Measurements from ENCODE around the gene PLEKHM3.

Gene PLEKHM3

GRCh38 chr2:207898354-207898695 lies 127.0 kb downstream of the PLEKHM3 start:
- no peak overlapping the region for H3K4me3 ChIP-seq (ENCODE audit: low read depth, low read length)
- no peak for DNase-seq (ENCODE audit: low read depth)

GRCh38 chr2:207897541-207898353 lies 127.6 kb downstream of the PLEKHM3 start:
- H3K4me3 ChIP-seq (ENCODE audit: low read depth, low read length) = no peak overlapping the region
- DNase-seq (ENCODE audit: low read depth) = no peak

- H3K4me3 ChIP-seq (ENCODE audit: low read depth, low read length) = no peak overlapping the region
- no peak for DNase-seq (ENCODE audit: low read depth)
Observed at GRCh38 chr2:207896525-207897285, 128.6 kb downstream of the PLEKHM3 start.

GRCh38 chr2:207895274-207895860 lies 130.0 kb downstream of the PLEKHM3 start:
- DNase-seq (ENCODE audit: low read depth) = no peak
- no peak overlapping the region for H3K4me3 ChIP-seq (ENCODE audit: low read depth, low read length)

- no peak for DNase-seq (ENCODE audit: low read depth)
- H3K4me3 ChIP-seq (ENCODE audit: low read depth, low read length) = no peak overlapping the region
Observed at GRCh38 chr2:207892716-207893402, 132.5 kb downstream of the PLEKHM3 start.

- H3K4me3 ChIP-seq (ENCODE audit: low read depth, low read length) = no peak overlapping the region
- DNase-seq (ENCODE audit: low read depth) = no peak
Observed at GRCh38 chr2:207891086-207891844, 134.1 kb downstream of the PLEKHM3 start.

- H3K4me3 ChIP-seq (ENCODE audit: low read depth, low read length) = no peak overlapping the region
- DNase-seq (ENCODE audit: low read depth) = no peak
Observed at GRCh38 chr2:207887500-207887899, 137.8 kb downstream of the PLEKHM3 start.

- no peak overlapping the region for H3K4me3 ChIP-seq (ENCODE audit: low read depth, low read length)
- no peak for DNase-seq (ENCODE audit: low read depth)
Observed at GRCh38 chr2:207885010-207885409, 140.3 kb downstream of the PLEKHM3 start.

- DNase-seq (ENCODE audit: low read depth) = no peak
- no peak overlapping the region for H3K4me3 ChIP-seq (ENCODE audit: low read depth, low read length)
Observed at GRCh38 chr2:207884127-207884526, 141.2 kb downstream of the PLEKHM3 start.

- no peak overlapping the region for H3K4me3 ChIP-seq (ENCODE audit: low read depth, low read length)
- DNase-seq (ENCODE audit: low read depth) = no peak
Observed at GRCh38 chr2:207883002-207883780, 142.1 kb downstream of the PLEKHM3 start.

- no peak overlapping the region for H3K4me3 ChIP-seq (ENCODE audit: low read depth, low read length)
- DNase-seq (ENCODE audit: low read depth) = no peak
Observed at GRCh38 chr2:207881902-207882301, 143.4 kb downstream of the PLEKHM3 start.

GRCh38 chr2:207879536-207879935 lies 145.8 kb downstream of the PLEKHM3 start:
- no peak overlapping the region for H3K4me3 ChIP-seq (ENCODE audit: low read depth, low read length)
- no peak for DNase-seq (ENCODE audit: low read depth)

- DNase-seq (ENCODE audit: low read depth) = no peak
- H3K4me3 ChIP-seq (ENCODE audit: low read depth, low read length) = no peak overlapping the region
Observed at GRCh38 chr2:207876842-207877535, 148.3 kb downstream of the PLEKHM3 start.

- H3K4me3 ChIP-seq (ENCODE audit: low read depth, low read length) = no peak overlapping the region
- no peak for DNase-seq (ENCODE audit: low read depth)
Observed at GRCh38 chr2:207875473-207876212, 149.7 kb downstream of the PLEKHM3 start.

GRCh38 chr2:207873794-207874193 lies 151.5 kb downstream of the PLEKHM3 start:
- no peak for DNase-seq (ENCODE audit: low read depth)
- no peak overlapping the region for H3K4me3 ChIP-seq (ENCODE audit: low read depth, low read length)

GRCh38 chr2:207871911-207872310 lies 153.4 kb downstream of the PLEKHM3 start:
- H3K4me3 ChIP-seq (ENCODE audit: low read depth, low read length) = no peak overlapping the region
- DNase-seq (ENCODE audit: low read depth) = no peak

- DNase-seq (ENCODE audit: low read depth) = no peak
Observed at GRCh38 chr2:207871506-207871905, 153.8 kb downstream of the PLEKHM3 start.

More at GRCh38 chr2:207871506-207871905, 153.8 kb downstream of the PLEKHM3 start:
- H3K4me3 ChIP-seq (ENCODE audit: low read depth, low read length) = no peak overlapping the region

Data from skeletal muscle cell (primary cell).